Trophoblast cell (in vitro differentiated cells and primary cell): ENCODE results near the gene OPCML.

Experiments
- DNase-seq, 2 donors: peaks; one replicate each; pipeline ENCODE4 v3.0.0-alpha.2; 2016
- H2AFZ ChIP-seq: 2 replicates; pipeline ENCODE4 v1.6.1; 2013; ENCODE audit warnings: low read length, moderate library complexity, mild to moderate bottlenecking; ENCODE audit not compliant: insufficient read depth, poor library complexity
- H2AK5ac ChIP-seq: 2 replicates; pipeline ENCODE4 v1.6.1; 2013; ENCODE audit warnings: mild to moderate bottlenecking, low read length
- H2BK120ac ChIP-seq: 2 replicates; pipeline ENCODE4 v1.6.1; 2013; ENCODE audit warnings: low read length, mild to moderate bottlenecking, moderate library complexity; ENCODE audit not compliant: insufficient read depth, poor library complexity
- H2BK12ac ChIP-seq: 2 replicates; pipeline ENCODE4 v1.6.1; 2013; ENCODE audit warnings: mild to moderate bottlenecking, low read length, moderate library complexity
- H2BK5ac ChIP-seq: 2 replicates; pipeline ENCODE4 v1.6.1; 2013; ENCODE audit warnings: low read length, low read depth, moderate library complexity, mild to moderate bottlenecking; ENCODE audit not compliant: poor library complexity
- H3K14ac ChIP-seq: 2 replicates; pipeline ENCODE4 v1.6.1; 2013; ENCODE audit warnings: mild to moderate bottlenecking, low read length
- H3K18ac ChIP-seq: 2 replicates; pipeline ENCODE4 v1.6.1; 2013; ENCODE audit warnings: mild to moderate bottlenecking, low read length
- H3K23ac ChIP-seq: 2 replicates; pipeline ENCODE4 v1.6.1; 2013; ENCODE audit warnings: low read length
- H3K27ac ChIP-seq: 2 replicates; pipeline ENCODE4 v1.5.1; 2013; ENCODE audit warnings: low read depth, mild to moderate bottlenecking, inconsistent platforms, low read length, moderate library complexity
- H3K27me3 ChIP-seq: 2 replicates; pipeline ENCODE4 v1.6.1; 2013; ENCODE audit warnings: inconsistent platforms, mild to moderate bottlenecking, low read length, moderate library complexity; ENCODE audit not compliant: insufficient read depth
- H3K36me3 ChIP-seq, 2 experiments: 1 replicate in 1 of 2; 2 replicates in 1 of 2; pipeline ENCODE4 v1.6.1; 2013; ENCODE audit warnings: low read length in 2 of 2, mild to moderate bottlenecking in 2 of 2, moderate library complexity in 1 of 2; ENCODE audit not compliant: insufficient read depth in 2 of 2, control insufficient read depth in 1 of 2
- H3K4ac ChIP-seq: 2 replicates; pipeline ENCODE4 v1.6.1; 2013; ENCODE audit warnings: low read depth, mild to moderate bottlenecking, low read length, moderate library complexity
- H3K4me1 ChIP-seq, 2 experiments: 1 replicate in 1 of 2; 2 replicates in 1 of 2; pipeline ENCODE4 v1.6.1; 2013; ENCODE audit warnings: low read length in 2 of 2, mild to moderate bottlenecking in 2 of 2, moderate library complexity in 1 of 2; ENCODE audit not compliant: insufficient read depth in 2 of 2, control insufficient read depth in 1 of 2
- H3K4me2 ChIP-seq: 2 replicates; pipeline ENCODE4 v1.6.1; 2013; ENCODE audit warnings: inconsistent platforms, mild to moderate bottlenecking, low read length, moderate library complexity
- H3K4me3 ChIP-seq: 2 replicates; pipeline ENCODE4 v1.5.1; 2013; ENCODE audit warnings: mild to moderate bottlenecking, low read depth, low read length, inconsistent platforms
- H3K79me1 ChIP-seq: one replicate; pipeline ENCODE4 v1.6.1; 2013; ENCODE audit warnings: low read length
- H3K79me2 ChIP-seq: 2 replicates; pipeline ENCODE4 v1.6.1; 2013; ENCODE audit warnings: low read length, mild to moderate bottlenecking; ENCODE audit not compliant: control insufficient read depth, insufficient read depth, poor library complexity
- H3K9ac ChIP-seq: 2 replicates; pipeline ENCODE4 v1.6.1; 2013; ENCODE audit warnings: mild to moderate bottlenecking, low read length
- H3K9me3 ChIP-seq: 2 replicates; pipeline ENCODE4 v1.6.1; 2013; ENCODE audit warnings: low read depth, mild to moderate bottlenecking, control low read depth, inconsistent platforms, low read length; ENCODE audit not compliant: insufficient read depth
- H4K12ac ChIP-seq: 2 replicates; pipeline ENCODE4 v1.6.1; 2013; ENCODE audit warnings: low read depth, mild to moderate bottlenecking, low read length, moderate library complexity
- H4K8ac ChIP-seq: 2 replicates; pipeline ENCODE4 v1.6.1; 2013; ENCODE audit warnings: low read depth, mild to moderate bottlenecking, low read length, moderate library complexity
- H4K91ac ChIP-seq: one replicate; pipeline ENCODE4 v1.6.1; 2013; ENCODE audit warnings: low read depth, mild to moderate bottlenecking, low read length, moderate library complexity
- WGBS: extraction: QIAGEN DNeasy Blood & Tissue Kit; methylation state at CpG from one replicate; pipeline ENCODE4 v1.1.7; 2013; ENCODE audit warnings: missing lambda C conversion rate; ENCODE audit not compliant: insufficient read length, insufficient coverage; ENCODE audit errors: extremely low coverage; 5-methylcytosine and 5-hydroxymethylcytosine counted together

Gene OPCML

DNA sequence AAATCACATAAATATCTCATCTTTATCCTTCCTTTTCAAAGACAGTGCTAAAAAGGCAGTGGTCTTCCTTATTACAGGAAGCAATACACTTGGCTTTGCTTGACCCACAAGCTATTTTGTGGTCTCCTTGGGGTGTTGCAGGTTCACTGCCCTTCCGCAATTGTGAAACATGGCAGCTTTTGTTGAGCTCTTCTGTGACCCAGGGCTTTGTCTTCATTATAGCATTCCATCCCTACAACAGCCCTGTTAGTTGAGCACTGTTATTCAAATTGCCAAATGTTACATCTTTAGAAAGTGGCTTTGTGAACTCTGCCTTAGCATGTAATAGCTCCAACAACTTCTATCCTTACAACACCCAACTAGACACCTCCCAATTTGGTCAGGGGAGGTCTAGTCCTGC lies 107.1 kb downstream of the OPCML start:
- no CpG with 5 or more reads among the region's 1 CpG for WGBS
- no peak for DNase-seq
- Histone ChIP-seq H3K27ac (no peak overlapping the region), H3K4me2 (no peak overlapping the region), H3K4me3 (no peak overlapping the region), H2BK5ac (no peak overlapping the region), H3K9ac (no peak overlapping the region), H2BK120ac (no peak overlapping the region), H3K14ac (no peak overlapping the region), H4K91ac (no peak overlapping the region), H4K12ac (no peak overlapping the region), H4K8ac (no peak overlapping the region), H2AFZ (no peak overlapping the region), H2AK5ac (no peak overlapping the region), H3K4me1 (no peaks in the 10 kb centered on the region), H3K36me3 (no peaks in the 10 kb centered on the region), H3K79me2 (no peaks in the 10 kb centered on the region), H3K4ac (no peak overlapping the region), H3K9me3 (no peaks in the 10 kb centered on the region), H3K18ac (no peak overlapping the region), H2BK12ac (no peak overlapping the region), H3K23ac (no peak overlapping the region), H3K79me1 (no peaks in the 10 kb centered on the region), H3K27me3 (no peaks in the 10 kb centered on the region)

DNA sequence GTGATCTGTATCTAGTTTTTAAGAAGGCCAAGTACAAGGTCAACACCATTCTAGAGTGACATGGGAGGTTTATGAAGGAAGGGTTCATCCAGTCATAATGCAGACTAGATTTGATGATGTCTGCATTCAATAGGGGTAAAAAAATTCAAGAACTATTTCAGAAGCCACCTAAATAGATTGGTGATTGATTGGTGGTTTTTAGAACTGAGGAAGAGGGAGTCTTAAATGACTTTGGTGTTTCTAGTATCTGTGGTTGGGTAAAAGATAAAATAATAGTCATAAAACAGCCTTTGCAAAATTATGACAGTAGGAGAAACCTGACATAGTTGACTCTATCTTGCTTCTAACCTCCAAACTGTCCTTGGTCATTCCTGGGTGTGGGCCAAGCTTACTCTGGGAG lies 114.1 kb downstream of the OPCML start:
- no peak overlapping the region for H2BK12ac ChIP-seq
- no peak overlapping the region for H4K12ac ChIP-seq
- no peaks in the 10 kb centered on the region for H3K79me1 ChIP-seq
- no peak overlapping the region for H4K8ac ChIP-seq
- no peak overlapping the region for H3K4me3 ChIP-seq
- H3K79me2 ChIP-seq, result no peaks in the 10 kb centered on the region
- H3K27ac ChIP-seq, result no peak overlapping the region
- no peak overlapping the region for H2AFZ ChIP-seq
- no peak overlapping the region for H2BK120ac ChIP-seq
- no peak overlapping the region for H2AK5ac ChIP-seq
- no peaks in the 10 kb centered on the region for H3K27me3 ChIP-seq
- no peak overlapping the region for H3K23ac ChIP-seq
- H4K91ac ChIP-seq, result no peak overlapping the region
- no peak overlapping the region for H3K14ac ChIP-seq
- no peak overlapping the region for H3K4me2 ChIP-seq
- H3K36me3 ChIP-seq, result no peaks in the 10 kb centered on the region
- peaks cover 0 to 2% of the 10 kb centered on the region in 2 experiments for H3K4me1 ChIP-seq
- no peak overlapping the region for H3K9ac ChIP-seq
- H3K18ac ChIP-seq, result no peak overlapping the region
- no peak for DNase-seq
- H2BK5ac ChIP-seq, result no peak overlapping the region
- H3K4ac ChIP-seq, result no peak overlapping the region
- peaks cover 1% of the 10 kb centered on the region for H3K9me3 ChIP-seq

DNA sequence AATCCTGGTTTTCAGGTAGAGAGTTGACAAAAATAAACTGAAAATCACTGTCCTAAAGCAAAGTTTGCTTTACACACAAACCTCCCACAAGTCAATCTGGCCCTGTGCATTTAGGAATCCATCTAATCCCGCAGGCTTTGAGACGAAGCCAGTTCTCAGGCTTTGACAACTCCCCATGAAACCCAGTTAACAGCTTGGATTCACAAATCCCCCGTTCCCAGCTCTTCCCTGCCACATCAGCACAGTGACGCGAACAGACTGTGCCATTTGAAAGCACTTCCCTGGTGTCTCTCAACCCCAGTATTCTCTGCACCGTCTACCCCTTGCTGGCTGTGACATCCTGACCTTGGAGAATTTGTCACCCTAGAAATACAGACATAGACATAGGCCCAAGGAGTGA lies 117.8 kb downstream of the OPCML start:
- H3K9ac ChIP-seq, result no peak overlapping the region
- peaks cover 1% of the 10 kb centered on the region for H3K9me3 ChIP-seq
- no peaks in the 10 kb centered on the region for H3K36me3 ChIP-seq
- H3K4me3 ChIP-seq, result no peak overlapping the region
- no peak overlapping the region for H3K14ac ChIP-seq
- no peak overlapping the region for H3K4me2 ChIP-seq
- no peaks in the 10 kb centered on the region for H3K27me3 ChIP-seq
- no peak overlapping the region for H3K23ac ChIP-seq
- DNase-seq, result no peak
- no peak overlapping the region for H4K8ac ChIP-seq
- H3K4ac ChIP-seq, result no peak overlapping the region
- H2BK5ac ChIP-seq, result no peak overlapping the region
- H3K18ac ChIP-seq, result no peak overlapping the region
- H2BK120ac ChIP-seq, result no peak overlapping the region
- H2AFZ ChIP-seq, result no peak overlapping the region
- H2BK12ac ChIP-seq, result no peak overlapping the region
- H2AK5ac ChIP-seq, result no peak overlapping the region
- peaks cover 0 to 4% of the 10 kb centered on the region in 2 experiments for H3K4me1 ChIP-seq
- no peak overlapping the region for H4K12ac ChIP-seq
- WGBS, result no CpG with 5 or more reads among the region's 6 CpGs
- H4K91ac ChIP-seq, result no peak overlapping the region
- H3K27ac ChIP-seq, result no peak overlapping the region
- H3K79me1 ChIP-seq, result no peaks in the 10 kb centered on the region
- H3K79me2 ChIP-seq, result no peaks in the 10 kb centered on the region

GRCh38 chr11:133413703-133414102 lies 118.6 kb downstream of the OPCML start:
- H3K4ac ChIP-seq, result no peak overlapping the region
- H3K36me3 ChIP-seq, result no peaks in the 10 kb centered on the region
- no peak overlapping the region for H3K4me3 ChIP-seq
- H3K27ac ChIP-seq, result no peak overlapping the region
- H3K18ac ChIP-seq, result no peak overlapping the region
- peaks cover 0 to 4% of the 10 kb centered on the region in 2 experiments for H3K4me1 ChIP-seq
- no peak overlapping the region for H2BK120ac ChIP-seq
- no peak overlapping the region for H3K14ac ChIP-seq
- no peak overlapping the region for H2AFZ ChIP-seq
- no peaks in the 10 kb centered on the region for H3K79me1 ChIP-seq
- no peak overlapping the region for H4K8ac ChIP-seq
- no peaks in the 10 kb centered on the region for H3K79me2 ChIP-seq
- no peak for DNase-seq
- no peaks in the 10 kb centered on the region for H3K27me3 ChIP-seq
- H4K12ac ChIP-seq, result no peak overlapping the region
- no CpG with 5 or more reads among the region's 3 CpGs for WGBS
- no peak overlapping the region for H3K4me2 ChIP-seq
- H4K91ac ChIP-seq, result no peak overlapping the region
- H2BK5ac ChIP-seq, result no peak overlapping the region
- H3K23ac ChIP-seq, result no peak overlapping the region
- no peak overlapping the region for H2BK12ac ChIP-seq
- peaks cover 1% of the 10 kb centered on the region for H3K9me3 ChIP-seq
- H3K9ac ChIP-seq, result no peak overlapping the region
- no peak overlapping the region for H2AK5ac ChIP-seq
